ENCODE data around the gene ZNF385B. TPM values are rescaled to one million over a fixed set of nuclear protein-coding genes. Genes with fewer than 3 reads are reported as not detected.
"Not testable (repeated sequence)": the region's sequence is repeated elsewhere in the genome, so short reads cannot be mapped to it uniquely, and the experiment has no call there.

Gene ZNF385B
- polyA plus RNA-seq, 4 donors = 11.5 to 14.2 (median 12.4) TPM

DNA sequence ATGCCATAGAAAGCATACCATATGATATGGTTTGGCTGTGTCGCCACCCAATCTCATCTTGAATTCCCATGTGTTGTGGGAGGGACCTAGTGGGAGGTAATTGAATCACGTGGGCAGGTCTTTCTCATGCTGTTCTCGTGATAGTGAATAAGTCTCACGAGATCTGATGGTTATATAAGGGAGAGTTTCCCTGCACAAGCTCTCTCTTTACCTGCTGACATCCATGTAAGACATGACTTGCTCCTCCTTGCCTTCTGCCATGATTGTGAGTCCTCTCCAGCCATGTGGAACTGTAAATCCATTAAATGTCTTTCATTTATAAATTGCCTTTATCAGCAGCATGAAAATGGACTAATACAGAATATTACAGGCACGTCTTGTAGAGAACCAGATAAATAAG is 403.3 kb downstream of the ZNF385B start:
- DNase-seq (ENCODE audit: low read depth in 4 of 4, low spot score in 2 of 4) = not testable (repeated sequence)

DNA sequence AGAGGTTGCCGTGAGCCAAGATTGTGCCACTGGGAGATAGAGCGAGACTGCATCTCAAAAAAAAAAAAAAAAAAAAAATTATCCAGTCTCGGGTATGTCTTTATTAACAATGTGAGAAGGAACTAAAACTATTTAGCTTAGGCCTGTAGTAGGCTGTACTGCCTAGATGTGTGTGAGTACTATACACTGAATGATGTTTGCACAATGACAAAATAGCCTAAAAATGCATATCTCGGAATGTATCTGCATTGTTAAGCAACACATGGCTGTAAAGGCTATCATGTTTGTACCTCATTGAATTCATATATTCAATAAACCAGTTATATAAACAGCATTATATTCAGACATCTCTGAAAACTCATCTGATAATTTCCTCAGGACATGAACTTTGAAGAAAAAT is 405.6 kb downstream of the ZNF385B start:
- no peak for DNase-seq (ENCODE audit: low read depth in 4 of 4, low spot score in 2 of 4)

DNA sequence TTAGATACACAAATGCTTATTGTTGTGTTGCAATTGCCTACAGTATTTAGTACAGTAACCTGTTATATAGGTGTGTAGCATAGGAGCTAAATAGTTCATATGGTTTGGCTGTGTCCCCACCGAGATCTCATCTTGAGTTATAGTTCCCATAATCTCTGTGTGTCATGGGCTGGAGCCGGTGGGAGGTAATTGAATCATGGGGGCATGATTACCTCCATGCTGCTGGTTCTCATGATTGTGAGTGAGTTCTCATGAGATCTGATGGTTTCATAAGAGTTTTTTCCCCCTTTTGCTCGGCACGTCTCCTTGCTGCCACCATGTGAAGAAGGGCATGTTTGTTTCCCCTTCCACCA is 406.3 kb downstream of the ZNF385B start:
- no peak for DNase-seq (ENCODE audit: low read depth in 4 of 4, low spot score in 2 of 4)

DNA sequence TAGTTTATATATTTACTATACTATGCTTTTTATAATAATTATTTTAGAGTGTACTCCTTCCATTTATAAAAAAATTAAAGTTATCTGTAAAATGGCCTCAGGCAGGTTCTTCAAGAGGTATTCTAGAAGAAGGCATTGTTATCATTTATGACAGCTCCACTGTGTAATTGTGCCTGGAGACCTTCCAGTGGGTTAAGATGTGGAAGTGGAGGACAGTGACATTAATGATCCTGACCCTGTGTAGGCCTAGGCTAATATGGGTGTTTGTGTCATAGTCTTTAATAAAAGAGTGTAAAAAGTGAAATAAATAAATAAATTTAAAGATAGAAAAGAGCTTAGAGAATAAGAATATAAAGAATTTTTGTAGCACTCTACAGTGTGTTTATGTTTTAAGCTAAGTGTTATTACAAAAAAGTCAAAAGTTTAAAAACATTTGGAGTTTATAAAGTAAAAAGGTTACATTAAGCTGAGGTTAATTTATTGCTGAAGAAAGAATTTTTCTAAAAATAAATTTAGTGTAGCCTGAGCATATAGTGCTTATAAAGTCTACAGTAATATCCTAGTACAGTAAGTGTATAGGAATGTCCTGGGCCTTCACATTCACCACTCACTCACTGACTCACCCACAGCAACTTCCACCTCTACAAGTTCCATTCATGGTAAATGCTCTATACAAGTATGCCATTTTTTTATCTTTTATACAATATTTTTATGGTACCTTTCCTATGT is 406.8 kb downstream of the ZNF385B start:
- DNase-seq (ENCODE audit: low read depth in 4 of 4, low spot score in 2 of 4) = no peak

DNA sequence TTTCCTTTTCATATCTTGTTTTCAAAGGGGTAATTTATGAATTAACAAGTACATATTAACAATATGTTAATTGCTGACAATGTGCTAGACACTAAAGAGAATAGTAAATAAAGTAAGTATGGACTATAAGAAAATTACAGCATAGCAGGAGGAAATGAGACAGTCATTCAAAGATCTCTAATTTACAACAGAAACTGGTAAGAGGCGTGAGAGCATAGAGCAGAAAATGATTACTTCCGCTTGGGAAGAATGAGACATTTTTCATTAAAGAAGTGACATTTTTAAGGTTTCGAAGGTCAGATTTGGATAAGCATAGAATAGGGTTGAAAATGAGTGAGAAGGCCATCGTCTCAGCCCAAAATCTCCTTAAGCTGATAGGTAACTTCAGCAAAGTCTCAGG is 412.4 kb downstream of the ZNF385B start:
- no peak for DNase-seq (ENCODE audit: low read depth in 4 of 4, low spot score in 2 of 4)

DNA sequence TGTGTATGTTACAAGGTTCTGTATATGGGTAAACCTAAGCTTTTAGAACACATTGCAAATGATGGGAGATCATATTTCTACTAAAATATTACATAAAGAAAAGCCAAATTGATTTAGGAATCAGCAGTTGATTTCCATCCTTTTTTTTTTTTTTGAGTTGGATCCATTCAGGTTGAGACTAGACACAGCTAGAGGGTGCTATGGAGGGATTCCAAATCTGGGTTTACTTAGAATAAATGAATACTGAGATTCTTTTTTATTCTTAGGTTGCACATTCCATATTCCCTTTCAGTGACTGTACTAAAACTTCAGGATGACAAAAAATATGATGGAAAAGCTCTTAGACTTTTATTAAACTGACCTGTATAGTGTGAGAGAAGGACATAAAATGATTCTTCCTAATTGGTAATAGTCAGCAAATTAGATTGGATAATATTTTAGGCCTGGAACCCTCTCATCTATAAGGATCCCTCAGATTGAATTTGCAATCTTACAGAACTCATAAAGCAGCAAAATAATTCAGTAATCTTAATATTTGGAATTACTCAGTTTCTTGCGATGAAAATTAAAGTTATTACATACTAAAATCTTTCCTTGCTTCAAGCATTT is 413.5 kb downstream of the ZNF385B start:
- DNase-seq (ENCODE audit: low read depth in 4 of 4, low spot score in 2 of 4) = no peak

DNA sequence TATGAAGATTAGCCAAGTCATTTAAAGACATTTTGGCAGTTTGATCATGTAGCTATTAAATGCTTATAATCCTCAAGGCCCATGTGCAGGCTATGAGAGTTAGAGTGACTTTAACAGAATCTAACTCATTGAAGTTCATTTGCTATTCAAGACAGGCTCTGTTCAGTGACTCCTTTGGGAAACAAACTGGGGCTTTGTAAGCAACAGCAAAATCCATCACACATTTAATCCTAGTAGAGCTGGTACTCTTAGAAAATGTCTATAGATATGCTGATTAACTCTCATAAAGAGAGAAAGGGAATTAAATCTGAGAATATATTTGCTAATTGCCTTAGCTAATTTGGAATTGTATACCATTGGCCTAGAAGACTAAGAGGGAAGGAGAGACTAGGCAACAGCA is 414.0 kb downstream of the ZNF385B start:
- DNase-seq (ENCODE audit: low read depth in 4 of 4, low spot score in 2 of 4) = no peak

DNA sequence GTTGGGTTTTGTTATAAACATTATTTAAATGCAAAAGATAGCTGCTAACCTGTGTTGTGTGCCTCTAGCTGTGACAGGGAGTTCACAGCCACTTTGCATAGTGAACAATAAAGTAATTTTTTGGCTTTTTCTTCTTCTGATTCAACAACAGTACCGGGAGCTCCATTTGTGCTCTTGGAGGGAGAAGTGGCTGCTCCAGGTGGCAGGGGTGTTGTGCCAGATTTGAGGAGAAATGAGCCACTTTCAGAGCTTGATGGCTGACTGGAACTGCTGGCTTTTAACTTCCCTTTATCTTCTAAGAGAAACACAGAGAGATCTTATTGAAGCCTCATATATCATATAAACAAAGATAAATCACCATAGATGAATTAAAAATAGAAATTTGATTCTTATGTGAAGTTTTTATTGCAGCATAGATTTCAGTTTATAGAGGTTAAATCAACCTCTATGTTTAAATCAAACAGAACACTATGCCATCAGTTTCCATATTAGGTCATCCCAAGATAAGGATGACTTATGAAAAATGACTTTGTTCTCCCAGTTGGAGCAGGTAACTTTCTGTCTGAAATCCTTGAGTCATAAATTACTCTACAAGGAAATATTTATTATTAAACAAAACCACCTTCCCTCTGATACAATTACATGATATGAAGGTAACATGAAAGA is 414.8 kb downstream of the ZNF385B start:
- DNase-seq (ENCODE audit: low read depth in 4 of 4, low spot score in 2 of 4) = no peak

DNA sequence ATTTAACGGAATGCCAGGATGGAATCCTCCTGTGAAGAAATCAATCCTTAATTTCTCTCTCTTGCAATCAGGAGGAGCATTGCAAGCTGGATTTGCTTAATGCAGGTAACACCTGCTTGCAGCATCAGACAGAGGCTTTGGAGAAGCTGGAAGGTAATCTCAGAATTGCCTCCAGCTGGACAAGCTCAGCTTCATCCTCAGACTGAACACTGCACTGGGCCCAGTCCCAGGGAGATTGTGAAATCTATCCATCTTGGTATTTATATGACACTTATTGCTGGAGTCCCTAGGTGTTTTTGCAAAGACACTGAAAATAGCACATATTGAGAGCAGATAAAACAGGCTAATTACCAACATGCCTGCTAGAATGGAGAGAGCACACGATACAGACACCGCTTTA is 417.4 kb downstream of the ZNF385B start:
- no peak for DNase-seq (ENCODE audit: low read depth in 4 of 4, low spot score in 2 of 4)

DNA sequence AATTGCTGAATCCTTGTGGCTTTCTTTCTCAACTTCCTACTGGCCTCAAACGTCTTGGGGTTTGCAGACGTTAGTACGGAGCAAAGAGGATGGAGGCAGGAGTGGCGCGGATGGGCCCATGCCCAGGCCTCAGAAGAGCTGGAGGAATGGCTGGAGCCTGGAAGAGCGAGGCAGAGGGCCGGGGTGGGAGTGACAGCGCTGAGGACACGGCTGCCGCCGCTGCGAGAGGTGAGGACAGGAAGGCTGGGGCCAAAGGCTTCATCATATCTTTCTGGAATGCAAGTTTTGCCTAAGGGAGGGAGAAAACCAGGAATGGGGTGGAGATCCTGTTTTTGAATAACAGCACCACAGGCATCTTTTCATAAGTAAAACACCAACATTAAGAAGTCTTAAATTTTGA is 418.2 kb downstream of the ZNF385B start:
- DNase-seq (ENCODE audit: low read depth in 4 of 4, low spot score in 2 of 4) = no peak

DNA sequence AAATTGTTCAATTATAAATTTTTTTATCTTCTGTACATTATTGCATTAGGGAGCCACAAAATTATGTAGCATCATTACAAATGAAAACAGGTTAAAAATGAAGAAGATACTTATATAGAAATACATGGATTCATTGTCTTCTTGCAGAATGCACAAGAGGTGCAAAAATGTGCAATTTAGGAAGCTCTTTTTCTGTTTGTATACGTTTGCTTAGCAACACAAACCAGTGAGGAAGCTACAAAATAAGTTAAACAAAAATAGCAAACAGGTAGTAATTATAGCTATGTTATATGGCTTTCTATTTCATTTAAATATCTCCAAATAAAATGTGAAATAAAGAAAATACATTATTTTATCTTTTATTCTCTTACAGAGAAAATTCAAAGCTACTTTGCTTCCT is 419.2 kb downstream of the ZNF385B start:
- no peak for DNase-seq (ENCODE audit: low read depth in 4 of 4, low spot score in 2 of 4)

DNA sequence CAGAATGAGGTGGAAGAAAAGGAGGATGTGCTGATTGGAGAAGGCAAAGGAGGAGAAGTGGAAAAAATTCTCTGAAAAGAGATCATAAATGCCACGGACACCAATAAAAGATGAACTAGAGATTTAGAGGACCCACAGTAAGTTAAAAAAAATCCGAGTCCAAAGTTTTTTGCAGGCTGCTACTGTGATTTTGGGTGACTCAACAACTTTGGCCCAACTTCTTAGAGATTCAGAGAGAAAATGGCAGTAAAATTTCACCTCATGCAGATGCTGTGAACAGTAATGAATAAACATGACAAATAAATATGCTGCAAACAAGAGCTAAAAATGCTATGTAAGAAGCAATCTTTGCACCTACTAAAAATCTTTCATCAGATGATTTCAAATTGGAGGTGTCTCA is 419.9 kb downstream of the ZNF385B start:
- DNase-seq (ENCODE audit: low read depth in 4 of 4, low spot score in 2 of 4) = no peak

DNA sequence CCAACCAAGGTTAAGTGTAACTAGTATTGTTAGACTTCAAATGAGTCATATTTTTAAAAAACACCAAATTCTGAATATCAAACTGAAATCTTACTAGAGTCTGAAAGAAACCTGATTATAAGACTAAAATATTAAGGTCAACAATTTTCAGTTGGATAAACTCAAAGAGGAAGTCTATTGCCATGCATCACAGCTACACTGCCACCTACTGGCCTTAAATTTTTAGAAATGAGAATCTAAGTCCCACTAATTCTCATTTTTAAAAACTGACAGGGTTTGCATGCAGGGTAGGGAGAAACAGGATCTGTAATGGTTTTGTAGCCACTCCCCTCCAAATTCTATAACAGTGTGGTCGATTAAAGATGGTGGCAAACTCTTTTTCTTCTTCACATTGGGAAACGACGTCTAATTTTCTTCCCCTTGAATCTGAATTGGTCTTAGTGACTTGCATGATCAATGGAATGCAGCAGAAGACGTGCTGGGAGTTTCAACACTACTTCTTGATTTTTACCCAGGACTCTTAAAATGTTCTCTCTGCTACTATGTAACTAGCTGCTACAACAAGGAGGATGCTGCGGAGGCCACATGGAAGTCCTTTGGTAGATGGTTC is 420.7 kb downstream of the ZNF385B start:
- no peak for DNase-seq (ENCODE audit: low read depth in 4 of 4, low spot score in 2 of 4)

DNA sequence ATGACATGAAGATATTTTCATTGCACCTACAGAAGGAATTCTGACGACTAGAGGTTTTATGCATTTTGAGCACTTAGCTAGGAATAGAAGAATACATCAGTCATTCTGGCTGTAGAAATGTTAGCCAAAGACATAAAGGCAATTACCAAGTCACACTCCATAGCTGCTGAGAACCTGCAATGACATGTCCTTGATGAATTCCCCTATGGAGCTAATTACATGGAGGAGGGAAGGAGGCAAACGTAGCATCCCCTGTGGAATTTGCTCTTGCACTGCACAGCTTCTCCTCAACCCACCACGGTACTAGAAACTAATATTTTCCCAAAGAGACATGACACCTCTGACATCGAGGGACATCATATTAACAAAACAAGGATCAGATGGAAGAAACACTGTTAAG is 422.8 kb downstream of the ZNF385B start:
- no peak for DNase-seq (ENCODE audit: low read depth in 4 of 4, low spot score in 2 of 4)

DNA sequence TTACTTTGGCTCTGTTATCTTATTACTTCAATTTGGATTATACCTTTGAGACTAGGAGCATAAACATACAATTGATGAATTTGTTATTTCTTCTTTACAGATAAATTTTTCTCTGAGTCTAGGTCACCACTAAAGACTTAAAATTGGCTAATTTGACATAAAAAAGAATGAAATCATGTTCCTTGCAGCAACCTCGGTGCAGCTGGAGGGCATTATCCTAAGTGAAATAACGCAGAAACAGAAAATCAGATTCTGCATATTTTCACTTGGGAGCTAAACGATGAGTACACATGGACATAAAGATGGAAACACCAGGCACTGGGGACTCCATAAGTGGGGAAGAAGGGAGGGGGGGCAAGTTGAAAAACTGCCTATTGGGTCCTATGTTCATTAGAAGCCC is 424.0 kb downstream of the ZNF385B start:
- DNase-seq (ENCODE audit: low read depth in 4 of 4, low spot score in 2 of 4) = no peak

DNA sequence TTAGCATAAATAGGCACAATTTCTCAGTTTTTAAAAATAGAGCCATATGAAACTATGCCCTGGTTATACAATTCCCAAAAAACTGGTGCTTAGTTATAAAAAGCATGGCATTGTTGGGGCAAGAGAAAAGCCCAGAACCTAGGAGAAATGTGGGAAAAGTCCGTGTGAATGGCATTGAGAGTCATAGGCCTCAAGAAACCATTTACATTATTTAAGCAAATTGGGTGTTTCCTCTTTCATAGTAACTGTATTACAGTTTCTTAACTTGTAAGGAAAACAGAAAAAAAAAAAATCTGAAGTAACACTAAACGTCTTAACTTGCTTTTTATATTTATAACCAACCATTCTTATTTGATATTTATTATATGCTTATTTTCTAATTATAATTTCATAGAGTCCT is 425.8 kb downstream of the ZNF385B start:
- DNase-seq (ENCODE audit: low read depth in 4 of 4, low spot score in 2 of 4) = no peak

DNA sequence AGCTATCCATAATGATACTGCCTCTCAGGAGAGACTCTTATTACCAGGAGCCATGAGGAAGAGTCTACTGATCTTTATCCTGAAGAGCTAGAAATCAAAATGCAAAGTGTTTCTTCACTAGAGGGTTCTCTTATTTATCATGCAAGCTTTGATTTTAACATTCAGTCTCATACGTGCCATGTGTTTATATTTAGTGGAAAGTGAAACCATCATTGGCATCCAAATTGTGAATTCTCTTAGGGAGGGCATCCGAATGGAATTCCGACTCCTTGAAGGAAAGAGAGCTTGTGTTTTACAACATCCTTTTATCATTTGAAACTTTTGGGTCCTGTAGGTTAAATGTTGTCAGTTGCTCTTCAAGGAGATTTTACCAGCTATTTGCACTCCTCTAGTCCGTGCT is 426.4 kb downstream of the ZNF385B start:
- no peak for DNase-seq (ENCODE audit: low read depth in 4 of 4, low spot score in 2 of 4)

DNA sequence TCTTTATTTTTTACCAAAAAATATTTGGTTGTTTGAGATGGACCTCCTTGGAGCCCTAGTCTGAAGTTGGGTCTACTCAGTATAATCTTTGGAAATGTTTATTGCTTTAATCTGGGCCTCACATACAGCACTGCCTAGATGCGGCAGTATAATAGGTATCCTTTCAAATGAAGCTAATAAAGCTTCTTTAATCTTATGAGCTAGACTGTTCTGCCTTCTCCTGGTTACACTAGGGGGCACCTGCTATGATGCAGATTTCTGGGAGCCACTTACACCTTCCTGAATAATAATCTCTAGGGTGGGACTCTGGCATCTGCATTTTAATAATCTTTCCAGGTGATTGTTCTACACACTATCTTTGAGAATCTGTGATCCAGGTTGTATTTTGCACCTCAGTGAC is 427.1 kb downstream of the ZNF385B start:
- DNase-seq (ENCODE audit: low read depth in 4 of 4, low spot score in 2 of 4) = no peak

DNA sequence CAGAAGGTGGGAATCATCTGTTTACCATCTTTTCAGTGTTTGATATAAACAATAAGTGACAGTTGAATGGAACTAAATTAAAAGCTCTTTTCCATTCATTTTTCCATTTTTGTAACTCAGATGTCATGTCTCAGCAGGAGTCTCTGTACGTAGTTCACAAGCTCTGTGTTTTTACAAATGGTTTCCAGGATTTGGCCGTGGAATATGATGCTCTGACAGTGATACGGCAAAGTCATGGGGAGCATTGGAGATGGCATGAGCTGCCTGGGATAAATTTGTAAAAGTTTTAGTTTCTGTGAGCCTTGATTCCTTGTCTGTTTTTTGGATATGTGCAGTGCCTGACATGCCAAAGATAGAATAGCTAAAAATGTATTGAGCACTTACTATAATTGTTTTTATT is 428.7 kb downstream of the ZNF385B start:
- DNase-seq (ENCODE audit: low read depth in 4 of 4, low spot score in 2 of 4) = no peak

DNA sequence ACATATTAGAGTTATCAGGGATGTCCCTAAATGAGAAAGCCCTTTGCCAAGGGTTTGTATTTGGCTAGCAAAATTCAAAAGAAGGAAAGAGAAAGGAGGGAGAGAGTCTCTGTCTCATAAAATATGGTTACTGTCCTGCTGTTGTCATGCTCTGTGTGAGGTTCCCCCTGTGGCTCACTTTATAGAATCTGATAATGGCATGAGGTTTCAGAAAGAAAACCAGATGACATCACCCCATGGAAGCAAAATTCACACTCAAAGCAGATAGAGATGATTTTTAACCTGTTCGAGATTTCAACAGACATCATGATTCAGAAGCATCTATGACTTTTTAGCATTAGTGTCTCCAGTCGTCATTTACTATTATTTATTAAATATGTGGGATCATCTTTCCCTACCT is 431.8 kb downstream of the ZNF385B start:
- DNase-seq (ENCODE audit: low read depth in 4 of 4, low spot score in 2 of 4) = no peak

DNA sequence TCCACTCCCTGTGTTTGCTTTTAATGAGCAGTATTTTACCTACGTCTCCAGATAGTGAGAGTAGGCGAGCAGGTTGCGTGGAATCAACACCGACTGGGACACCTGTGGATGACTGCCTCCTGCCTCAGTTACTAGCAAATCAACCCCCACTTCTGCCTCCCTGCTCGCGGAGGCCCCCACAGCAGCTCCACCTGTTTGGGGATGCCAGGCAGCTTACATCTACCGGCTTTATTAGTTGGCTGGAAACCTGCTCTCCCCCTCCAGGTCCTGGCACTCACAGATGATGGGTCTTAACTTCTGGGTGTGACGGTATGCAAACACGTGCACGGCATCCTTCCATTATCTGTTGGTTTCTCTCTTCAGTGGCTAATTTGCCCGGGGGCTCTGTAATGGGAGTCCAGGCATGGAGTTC is 432.3 kb downstream of the ZNF385B start:
- DNase-seq (ENCODE audit: low read depth in 4 of 4, low spot score in 2 of 4) = no peak

DNA sequence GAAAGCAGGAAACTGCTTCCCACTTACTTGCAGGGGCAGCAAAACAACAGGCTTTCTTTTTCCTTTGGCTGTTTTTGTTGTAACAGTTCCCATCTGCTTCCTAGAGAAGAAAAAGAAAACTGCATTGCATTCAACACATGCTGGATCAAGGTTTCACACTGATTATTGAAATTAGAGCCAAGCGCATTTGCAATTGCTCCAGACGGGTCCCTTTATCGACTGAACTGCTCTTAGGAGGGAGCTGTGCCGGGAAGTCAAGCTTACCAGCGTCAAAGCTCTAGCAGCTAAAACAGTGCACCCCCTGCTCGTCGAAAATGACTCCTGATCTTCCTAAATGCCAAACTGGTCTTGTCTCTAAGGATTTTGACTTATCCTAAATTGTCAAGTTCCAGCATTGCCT is 432.8 kb downstream of the ZNF385B start:
- DNase-seq (ENCODE audit: low read depth in 4 of 4, low spot score in 2 of 4) = peak in 1 of 4 donors; percentile 20

All from left renal cortex interstitium (tissue), 4 donors.